OCI-LY7 (cell line): ENCODE measurements around the gene TMEM135. TPM values are rescaled to one million over a fixed set of nuclear protein-coding genes. Genes with fewer than 3 reads are reported as not detected.

Experiments
- BruUV-seq: library from RNA; stranded (reverse); fragments of 400-500 nt; replicated peaks from 2 replicates; lab custom pipeline; 2021; lab: Mats Ljungman, UMichigan
- CTCF ChIA-PET: fragments of 300-600 bp; sonication (Branson Sonifier 250); formaldehyde crosslinking; loops from one replicate; lab custom pipeline; 2022; ENCODE audit warnings: antibody characterized with exemption; ENCODE audit not compliant: unreplicated experiment; lab: Charles Lee
- POLR2A ChIA-PET: fragments of 300-600 bp; sonication (Branson Sonifier 250); formaldehyde crosslinking; loops from one replicate; lab custom pipeline; 2022; ENCODE audit warnings: antibody characterized with exemption; lab: Charles Lee
- DNase-seq: peaks from one replicate; pipeline ENCODE4 v3.0.0-alpha.2; 2015; ENCODE audit warnings: low spot score
- H2AFZ ChIP-seq: fragments of 200-600 bp; sonication (generic), shearing (Covaris generic); 2 replicates; pipeline ENCODE4 v1.6.1; 2014; ENCODE audit warnings: mild to moderate bottlenecking, antibody characterized with exemption, low read length, moderate library complexity
- H3K27ac ChIP-seq: fragments of 200-600 bp; sonication (generic); 2 replicates; pipeline ENCODE4 v1.5.1; 2014; ENCODE audit warnings: mixed run types, low read depth, mild to moderate bottlenecking, moderate library complexity, low read length, inconsistent platforms; ENCODE audit not compliant: poor library complexity, severe bottlenecking
- H3K36me3 ChIP-seq: fragments of 200-600 bp; sonication (generic); 2 replicates; pipeline ENCODE4 v1.6.1; 2014; ENCODE audit warnings: mild to moderate bottlenecking, antibody characterized with exemption, low read length, moderate library complexity, mixed read lengths; ENCODE audit not compliant: insufficient read depth
- H3K4me1 ChIP-seq: fragments of 200-600 bp; sonication (generic); 2 replicates; pipeline ENCODE4 v1.5.1; 2014; ENCODE audit warnings: mild to moderate bottlenecking, low read length; ENCODE audit not compliant: insufficient read depth, poor library complexity, severe bottlenecking
- H3K4me2 ChIP-seq: fragments of 200-600 bp; sonication (generic); 2 replicates; pipeline ENCODE4 v1.6.1; 2014; ENCODE audit warnings: mild to moderate bottlenecking, low read length
- H3K4me3 ChIP-seq: fragments of 200-600 bp; sonication (generic); 2 replicates; pipeline ENCODE4 v1.5.1; 2014; ENCODE audit warnings: mild to moderate bottlenecking, low read depth, low read length; ENCODE audit not compliant: poor library complexity, severe bottlenecking
- H3K79me2 ChIP-seq: fragments of 200-600 bp; sonication (generic); 2 replicates; pipeline ENCODE4 v1.6.1; 2016; ENCODE audit warnings: low read depth, mild to moderate bottlenecking, low read length, moderate library complexity, mixed read lengths; ENCODE audit not compliant: insufficient read depth
- H3K9me2 ChIP-seq: fragments of 200-600 bp; sonication (generic); 2 replicates; pipeline ENCODE4 v1.6.1; 2016; ENCODE audit warnings: mild to moderate bottlenecking, low read length, mixed read lengths; ENCODE audit not compliant: insufficient read depth
- H3K9me3 ChIP-seq: fragments of 200-600 bp; sonication (generic); 2 replicates; pipeline ENCODE4 v1.6.1; 2014; ENCODE audit warnings: mild to moderate bottlenecking, mixed run types, low read length, mixed read lengths
- H4K20me1 ChIP-seq: fragments of 200-600 bp; sonication (generic); 2 replicates; pipeline ENCODE4 v1.6.1; 2014; ENCODE audit warnings: mild to moderate bottlenecking, antibody characterized with exemption, low read length, moderate library complexity, mixed read lengths; ENCODE audit not compliant: insufficient read depth
- CTCF ChIP-seq: fragments of 200-600 bp; sonication (generic); conservative IDR thresholded peaks from 2 replicates; pipeline ENCODE4 v1.5.1; 2014; ENCODE audit warnings: mild to moderate bottlenecking, antibody characterized with exemption, low read length, moderate library complexity, mixed read lengths
- EZH2phosphoT487 ChIP-seq: fragments of 200-600 bp; sonication (generic); IDR thresholded peaks from 2 replicates; pipeline ENCODE4 v1.6.1; 2018; ENCODE audit warnings: low read depth, borderline replicate concordance, mild to moderate bottlenecking, mixed run types, antibody characterized with exemption, low read length, moderate library complexity, mixed read lengths
- intact Hi-C: fragments of 100-400 bp; cut with micrococcal nuclease; formaldehyde crosslinking; loops from one replicate; pipeline ENCODE4 v1.10.0; 2022; ENCODE audit not compliant: unreplicated experiment
- total RNA-seq, 2 experiments: library from RNA; depleted of rRNA in 1 of 2; stranded (reverse); fragments of >200 nt in 1 of 2; shearing (Covaris generic) in 1 of 2; gene quantifications; 2 replicates each; pipeline ENCODE4 v1.2.3, GENCODE V29; 2014 to 2022

Gene TMEM135
- total RNA-seq, 2 experiments from 2014 or later = 14.5 to 56.4 TPM

- no TSS peak for BruUV-seq
- CTCF ChIA-PET = no interaction called here
- POLR2A ChIA-PET = interaction anchor here (1.0 kb wide), 1 partner anchor 28 kb away, joined by 4 read pairs; no protein-coding TSS in a partner anchor
These were observed 160.6 kb downstream of the TMEM135 start for GRCh38 chr11:87198266-87198881.

GRCh38 chr11:87201376-87201775 lies 163.6 kb downstream of the TMEM135 start:
- no peak overlapping the region for H3K4me3 ChIP-seq
- BruUV-seq = no TSS peak
- no peaks in the 10 kb centered on the region for H3K36me3 ChIP-seq
- intact Hi-C loops = no loop called here
- DNase-seq = no peak
- CTCF ChIA-PET = no interaction called here
- H3K4me2 ChIP-seq = no peak overlapping the region
- no peaks in the 10 kb centered on the region for H3K9me3 ChIP-seq
- H2AFZ ChIP-seq = no peak overlapping the region
- no peak overlapping the region for H3K27ac ChIP-seq
- H3K79me2 ChIP-seq = no peaks in the 10 kb centered on the region
- TF ChIP-seq EZH2phosphoT487 (no peak), CTCF (no peak)
- no peaks in the 10 kb centered on the region for H3K9me2 ChIP-seq
- H4K20me1 ChIP-seq = no peaks in the 10 kb centered on the region
- no peaks in the 10 kb centered on the region for H3K4me1 ChIP-seq
- POLR2A ChIA-PET = no interaction called here

More at GRCh38 chr11:87198266-87198881, 160.6 kb downstream of the TMEM135 start:
- Histone ChIP-seq H3K36me3 (no peaks in the 10 kb centered on the region), H3K4me1 (no peaks in the 10 kb centered on the region), H3K9me2 (no peaks in the 10 kb centered on the region; the same call in 1 of the 2 replicates), H3K27ac (no peak overlapping the region), H3K4me2 (no peak overlapping the region), H3K79me2 (no peaks in the 10 kb centered on the region), H4K20me1 (no peaks in the 10 kb centered on the region), H3K9me3 (no peaks in the 10 kb centered on the region), H2AFZ (no peak overlapping the region), H3K4me3 (no peak overlapping the region)
- TF ChIP-seq EZH2phosphoT487 (no peak), CTCF (no peak)
- intact Hi-C loops = no loop called here
- DNase-seq = no peak

- CTCF ChIA-PET = no interaction called here
- Histone ChIP-seq H3K79me2 (no peaks in the 10 kb centered on the region), H3K4me1 (no peaks in the 10 kb centered on the region), H3K9me3 (no peaks in the 10 kb centered on the region), H3K9me2 (no peaks in the 10 kb centered on the region), H3K27ac (no peak overlapping the region), H2AFZ (no peak overlapping the region), H4K20me1 (no peaks in the 10 kb centered on the region), H3K4me2 (no peak overlapping the region), H3K36me3 (no peaks in the 10 kb centered on the region), H3K4me3 (no peak overlapping the region)
- POLR2A ChIA-PET = interaction anchor here (1.0 kb wide), 1 partner anchor 122 kb away, joined by 4 read pairs; no protein-coding TSS in a partner anchor
- intact Hi-C loops = no loop called here
- DNase-seq = no peak
- BruUV-seq = no TSS peak
- TF ChIP-seq CTCF (no peak), EZH2phosphoT487 (no peak)
These were observed 166.3 kb downstream of the TMEM135 start for GRCh38 chr11:87203907-87204602.
